Ovary (tissue), 3 donors: ENCODE results near the gene RASGRP3.

Experiments
- EP300 ChIP-seq: sonication (generic); formaldehyde crosslinking; IDR thresholded peaks from one replicate; pipeline ENCODE4 v1.6.1; 2017; ENCODE audit warnings: antibody characterized with exemption
- POLR2A ChIP-seq: fragments of 450-650 bp; IDR thresholded peaks from one replicate; pipeline ENCODE4 v1.6.1; 2017; ENCODE audit warnings: antibody characterized with exemption, mild to moderate bottlenecking, moderate library complexity
- TF ChIP-seq, protein P1 (sequence below), 3 donors: fragments of 450-650 bp in 2 of 3; fragments of 200-600 bp in 1 of 3; IDR thresholded peaks; one replicate each; pipeline versions ENCODE4 v1.5.1 to v1.8.0; 2016 to 2022; ENCODE audit warnings: antibody characterized with exemption in 3 of 3, mild to moderate bottlenecking in 1 of 3
- donor health status: DM: no; HTN: no; CAD: no.

GRCh38 chr2:33577668-33578067, 101.2 kb downstream of the RASGRP3 start:
- TF ChIP-seq, protein P1, sequence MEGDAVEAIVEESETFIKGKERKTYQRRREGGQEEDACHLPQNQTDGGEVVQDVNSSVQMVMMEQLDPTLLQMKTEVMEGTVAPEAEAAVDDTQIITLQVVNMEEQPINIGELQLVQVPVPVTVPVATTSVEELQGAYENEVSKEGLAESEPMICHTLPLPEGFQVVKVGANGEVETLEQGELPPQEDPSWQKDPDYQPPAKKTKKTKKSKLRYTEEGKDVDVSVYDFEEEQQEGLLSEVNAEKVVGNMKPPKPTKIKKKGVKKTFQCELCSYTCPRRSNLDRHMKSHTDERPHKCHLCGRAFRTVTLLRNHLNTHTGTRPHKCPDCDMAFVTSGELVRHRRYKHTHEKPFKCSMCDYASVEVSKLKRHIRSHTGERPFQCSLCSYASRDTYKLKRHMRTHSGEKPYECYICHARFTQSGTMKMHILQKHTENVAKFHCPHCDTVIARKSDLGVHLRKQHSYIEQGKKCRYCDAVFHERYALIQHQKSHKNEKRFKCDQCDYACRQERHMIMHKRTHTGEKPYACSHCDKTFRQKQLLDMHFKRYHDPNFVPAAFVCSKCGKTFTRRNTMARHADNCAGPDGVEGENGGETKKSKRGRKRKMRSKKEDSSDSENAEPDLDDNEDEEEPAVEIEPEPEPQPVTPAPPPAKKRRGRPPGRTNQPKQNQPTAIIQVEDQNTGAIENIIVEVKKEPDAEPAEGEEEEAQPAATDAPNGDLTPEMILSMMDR (IDR thresholded peaks at IDR 0.05) = no peak
- TF ChIP-seq POLR2A (no peak), EP300 (no peak)
